ENCODE results near the gene AAGAB.

GRCh38 chr15:67190326-67190725 is 64.1 kb downstream of the AAGAB start:
- TF ChIP-seq, protein P1, sequence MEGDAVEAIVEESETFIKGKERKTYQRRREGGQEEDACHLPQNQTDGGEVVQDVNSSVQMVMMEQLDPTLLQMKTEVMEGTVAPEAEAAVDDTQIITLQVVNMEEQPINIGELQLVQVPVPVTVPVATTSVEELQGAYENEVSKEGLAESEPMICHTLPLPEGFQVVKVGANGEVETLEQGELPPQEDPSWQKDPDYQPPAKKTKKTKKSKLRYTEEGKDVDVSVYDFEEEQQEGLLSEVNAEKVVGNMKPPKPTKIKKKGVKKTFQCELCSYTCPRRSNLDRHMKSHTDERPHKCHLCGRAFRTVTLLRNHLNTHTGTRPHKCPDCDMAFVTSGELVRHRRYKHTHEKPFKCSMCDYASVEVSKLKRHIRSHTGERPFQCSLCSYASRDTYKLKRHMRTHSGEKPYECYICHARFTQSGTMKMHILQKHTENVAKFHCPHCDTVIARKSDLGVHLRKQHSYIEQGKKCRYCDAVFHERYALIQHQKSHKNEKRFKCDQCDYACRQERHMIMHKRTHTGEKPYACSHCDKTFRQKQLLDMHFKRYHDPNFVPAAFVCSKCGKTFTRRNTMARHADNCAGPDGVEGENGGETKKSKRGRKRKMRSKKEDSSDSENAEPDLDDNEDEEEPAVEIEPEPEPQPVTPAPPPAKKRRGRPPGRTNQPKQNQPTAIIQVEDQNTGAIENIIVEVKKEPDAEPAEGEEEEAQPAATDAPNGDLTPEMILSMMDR (conservative IDR thresholded peaks at IDR 0.05; ENCODE audit: low read depth, low read length) = no peak
- TF ChIP-seq EZH2 (IDR thresholded peaks at IDR 0.05; ENCODE audit: low read length, unreplicated experiment) = no peak

Data from PC-3 (cell line).